ENCODE data around the gene KDM4B.

The KDM4B gene

DNA sequence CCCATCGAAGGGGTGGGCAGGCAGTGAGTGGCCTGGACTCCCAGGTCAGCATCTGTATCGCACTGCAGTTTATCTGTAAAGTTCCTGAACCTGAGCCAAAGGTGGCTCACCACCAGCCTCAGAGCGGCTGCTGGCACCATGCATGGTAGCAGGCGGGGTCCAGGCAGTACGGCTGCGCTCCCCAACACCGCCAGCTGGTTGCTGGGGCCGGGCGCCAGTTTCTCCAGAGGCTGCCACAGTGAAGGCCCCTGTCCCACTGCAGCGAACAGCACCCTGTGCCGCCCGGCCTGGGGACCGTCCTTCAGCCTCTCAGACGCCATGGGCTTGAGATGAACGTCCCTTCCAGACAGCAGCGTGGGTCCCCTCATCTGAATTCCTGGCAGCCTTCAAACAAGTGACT is 109.8 kb downstream of the KDM4B start:
- no peaks in the 10 kb centered on the region; the same call in 1 of the 2 replicates for H3K79me2 ChIP-seq (ENCODE audit: insufficient read depth, low read length)
- no peak for TF ChIP-seq EZH2 (IDR thresholded peaks at IDR 0.05; ENCODE audit: borderline replicate concordance, low read depth, low read length, severe bottlenecking)
- TF ChIP-seq, protein P1, sequence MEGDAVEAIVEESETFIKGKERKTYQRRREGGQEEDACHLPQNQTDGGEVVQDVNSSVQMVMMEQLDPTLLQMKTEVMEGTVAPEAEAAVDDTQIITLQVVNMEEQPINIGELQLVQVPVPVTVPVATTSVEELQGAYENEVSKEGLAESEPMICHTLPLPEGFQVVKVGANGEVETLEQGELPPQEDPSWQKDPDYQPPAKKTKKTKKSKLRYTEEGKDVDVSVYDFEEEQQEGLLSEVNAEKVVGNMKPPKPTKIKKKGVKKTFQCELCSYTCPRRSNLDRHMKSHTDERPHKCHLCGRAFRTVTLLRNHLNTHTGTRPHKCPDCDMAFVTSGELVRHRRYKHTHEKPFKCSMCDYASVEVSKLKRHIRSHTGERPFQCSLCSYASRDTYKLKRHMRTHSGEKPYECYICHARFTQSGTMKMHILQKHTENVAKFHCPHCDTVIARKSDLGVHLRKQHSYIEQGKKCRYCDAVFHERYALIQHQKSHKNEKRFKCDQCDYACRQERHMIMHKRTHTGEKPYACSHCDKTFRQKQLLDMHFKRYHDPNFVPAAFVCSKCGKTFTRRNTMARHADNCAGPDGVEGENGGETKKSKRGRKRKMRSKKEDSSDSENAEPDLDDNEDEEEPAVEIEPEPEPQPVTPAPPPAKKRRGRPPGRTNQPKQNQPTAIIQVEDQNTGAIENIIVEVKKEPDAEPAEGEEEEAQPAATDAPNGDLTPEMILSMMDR (IDR thresholded peaks at IDR 0.05; ENCODE audit: borderline replicate concordance, extremely low read depth, low read length, poor library complexity, severe bottlenecking), result no peak
- ATAC-seq (ENCODE audit: insufficient read depth, low read depth) (no peak), DNase-seq (no peak)
- H3K4me1 ChIP-seq (ENCODE audit: insufficient read depth, low read length), result no peaks in the 10 kb centered on the region
- H3K27me3 ChIP-seq (ENCODE audit: insufficient read depth, low read length, poor library complexity), result no peaks in the 10 kb centered on the region
- no peak overlapping the region for H3K9ac ChIP-seq (ENCODE audit: low read depth, low read length)
- H3K4me3 ChIP-seq (ENCODE audit: low read depth in 1 of 2, low read length in 2 of 2), result no peak overlapping the region
- H2AFZ ChIP-seq (ENCODE audit: low read depth, low read length), result no peak overlapping the region
- peaks cover 39% of the 10 kb centered on the region for H4K20me1 ChIP-seq (ENCODE audit: insufficient read depth, low read length)
- no peaks in the 10 kb centered on the region for H3K9me3 ChIP-seq (ENCODE audit: insufficient read depth, low read length, severe bottlenecking)
- no peak overlapping the region for H3K4me2 ChIP-seq (ENCODE audit: insufficient read depth, low read length)
- H3K36me3 ChIP-seq (ENCODE audit: insufficient read depth, low read length), result peaks cover 82% of the 10 kb centered on the region
- no peak overlapping the region for H3K27ac ChIP-seq (ENCODE audit: low read length)

DNA sequence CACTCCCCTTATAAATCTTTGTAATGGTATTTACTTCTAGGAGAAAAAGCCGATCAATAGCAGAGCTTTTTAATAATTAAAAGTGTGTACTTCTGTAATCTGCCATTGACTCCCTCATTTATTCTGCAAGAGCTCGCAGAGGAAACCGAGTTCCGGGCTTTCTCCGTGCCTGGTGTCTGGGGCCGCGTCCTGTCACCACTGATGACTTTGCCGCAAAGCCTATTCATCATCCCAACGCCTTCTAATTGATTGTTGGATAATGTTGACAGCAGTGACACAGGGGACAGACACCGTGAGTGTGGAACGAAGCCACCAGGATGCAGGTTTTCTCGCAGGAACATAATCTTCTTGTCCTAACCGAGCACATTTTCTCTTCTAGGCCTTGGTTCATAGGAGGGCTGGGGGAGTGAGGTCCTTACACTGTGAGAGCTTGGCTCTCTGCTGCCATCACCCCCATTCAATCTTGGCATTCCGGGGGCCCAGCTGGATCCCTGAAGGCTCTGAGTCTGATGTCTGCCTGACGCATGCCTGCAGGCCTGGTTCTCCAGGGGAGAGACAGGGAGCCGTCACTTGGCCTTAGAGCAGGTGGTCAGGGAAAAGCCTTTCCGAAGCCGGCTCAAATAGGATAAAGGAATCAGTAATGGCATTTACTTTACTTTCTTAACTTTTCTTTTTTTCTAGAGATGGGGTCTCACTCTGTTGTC is 110.3 kb downstream of the KDM4B start:
- TF ChIP-seq, protein P1 (IDR thresholded peaks at IDR 0.05; ENCODE audit: borderline replicate concordance, extremely low read depth, low read length, poor library complexity, severe bottlenecking), result no peak
- TF ChIP-seq EZH2 (IDR thresholded peaks at IDR 0.05; ENCODE audit: borderline replicate concordance, low read depth, low read length, severe bottlenecking), result no peak
- ATAC-seq (ENCODE audit: insufficient read depth, low read depth), result no peak

DNA sequence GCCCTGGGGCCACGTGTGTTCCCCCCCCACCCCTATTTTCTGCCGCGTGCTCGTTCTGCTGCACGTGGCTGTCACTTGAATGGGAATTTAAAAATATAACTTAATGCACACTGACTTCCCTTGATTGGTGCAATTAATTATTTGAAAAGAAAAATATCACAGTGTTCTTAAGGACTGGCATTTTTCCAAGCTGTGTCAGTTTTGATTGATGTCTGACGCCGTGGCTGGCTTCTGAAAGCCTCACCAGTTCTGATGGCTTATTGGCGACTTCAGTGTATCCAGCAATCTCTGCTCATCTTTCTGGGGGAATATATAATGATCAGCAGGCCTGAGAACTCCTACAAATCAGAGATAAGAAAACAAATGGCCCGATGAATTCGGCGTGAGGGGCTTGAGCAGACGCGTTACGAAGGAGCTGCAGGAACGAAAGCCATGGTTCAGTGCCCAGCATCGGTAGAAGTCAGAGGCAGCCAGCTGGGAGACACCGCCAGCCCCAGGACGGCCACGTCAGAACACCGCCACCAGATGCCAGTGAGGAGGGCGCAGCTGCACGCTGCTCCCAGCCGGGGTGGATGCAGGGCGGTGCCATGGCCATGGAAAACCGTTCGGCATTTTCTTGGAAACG is 111.2 kb downstream of the KDM4B start:
- DNase-seq, result no peak
- H3K4me1 ChIP-seq (ENCODE audit: insufficient read depth, low read length), result no peaks in the 10 kb centered on the region

More for the DNA sequence above, 110.3 kb downstream of the KDM4B start:
- Histone ChIP-seq H3K27me3 (ENCODE audit: insufficient read depth, low read length, poor library complexity) (no peaks in the 10 kb centered on the region), H3K9me3 (ENCODE audit: insufficient read depth, low read length, severe bottlenecking) (no peaks in the 10 kb centered on the region), H3K27ac (ENCODE audit: low read length) (no peak overlapping the region), H3K79me2 (ENCODE audit: insufficient read depth, low read length) (no peaks in the 10 kb centered on the region; the same call in 1 of the 2 replicates), H3K4me3 (ENCODE audit: low read depth in 1 of 2, low read length in 2 of 2) (no peak overlapping the region), H2AFZ (ENCODE audit: low read depth, low read length) (no peak overlapping the region), H3K9ac (ENCODE audit: low read depth, low read length) (no peak overlapping the region), H4K20me1 (ENCODE audit: insufficient read depth, low read length) (peaks cover 40% of the 10 kb centered on the region), H3K4me1 (ENCODE audit: insufficient read depth, low read length) (no peaks in the 10 kb centered on the region), H3K4me2 (ENCODE audit: insufficient read depth, low read length) (no peak overlapping the region), H3K36me3 (ENCODE audit: insufficient read depth, low read length) (peaks cover 84% of the 10 kb centered on the region)
- DNase-seq, result no peak

More for the DNA sequence above, 111.2 kb downstream of the KDM4B start:
- Histone ChIP-seq H3K27ac (ENCODE audit: low read length) (no peak overlapping the region), H3K9me3 (ENCODE audit: insufficient read depth, low read length, severe bottlenecking) (no peaks in the 10 kb centered on the region), H3K9ac (ENCODE audit: low read depth, low read length) (no peak overlapping the region), H2AFZ (ENCODE audit: low read depth, low read length) (no peak overlapping the region), H3K27me3 (ENCODE audit: insufficient read depth, low read length, poor library complexity) (no peaks in the 10 kb centered on the region), H3K4me3 (ENCODE audit: low read depth in 1 of 2, low read length in 2 of 2) (no peak overlapping the region), H4K20me1 (ENCODE audit: insufficient read depth, low read length) (peaks cover 36% of the 10 kb centered on the region), H3K4me2 (ENCODE audit: insufficient read depth, low read length) (no peak overlapping the region), H3K36me3 (ENCODE audit: insufficient read depth, low read length) (peaks cover 80% of the 10 kb centered on the region), H3K79me2 (ENCODE audit: insufficient read depth, low read length) (no peaks in the 10 kb centered on the region; the same call in 1 of the 2 replicates)
- TF ChIP-seq EZH2 (IDR thresholded peaks at IDR 0.05; ENCODE audit: borderline replicate concordance, low read depth, low read length, severe bottlenecking), result no peak
- TF ChIP-seq, protein P1 (IDR thresholded peaks at IDR 0.05; ENCODE audit: borderline replicate concordance, extremely low read depth, low read length, poor library complexity, severe bottlenecking), result no peak
- ATAC-seq (ENCODE audit: insufficient read depth, low read depth), result no peak

Measured in DND-41 (cell line).